ENCODE results near the gene JADE1.

- no peak for TF ChIP-seq ZFP36 (IDR thresholded peaks at IDR 0.05; ENCODE audit: borderline replicate concordance, partially characterized antibody)
- TF ChIP-seq CEBPB (IDR thresholded peaks at IDR 0.05), result no peak
- TF ChIP-seq CHD2 (IDR thresholded peaks at IDR 0.05; ENCODE audit: low read length, partially characterized antibody), result no peak
- no peak for TF ChIP-seq CTCF (IDR thresholded peaks at IDR 0.05)
- no peak for TF ChIP-seq NFE2L2 (conservative IDR thresholded peaks at IDR 0.05; ENCODE audit: low read length)
Observed at GRCh38 chr4:128850252-128850651, 40.8 kb downstream of the JADE1 start.
